Hematopoietic multipotent progenitor cell treated with erythropoietin and hydrocortisone succinate and interleukin-3 and kit ligand, for 8 days (in vitro differentiated cells): ENCODE measurements around the gene HDAC9.

ENCODE experiments used
- DNase-seq: peaks from one replicate; pipeline ENCODE4 v3.0.0-alpha.2; 2015

HDAC9 gene

GRCh38 chr7:18494821-18495408 lies 634 bp upstream of the HDAC9 start:
- no peak for DNase-seq

- DNase-seq: no peak
Observed at GRCh38 chr7:18496341-18496700, 772 bp downstream of the HDAC9 start.

GRCh38 chr7:18497082-18497481 lies 1.5 kb downstream of the HDAC9 start:
- DNase-seq: no peak

GRCh38 chr7:18497800-18498199 lies 2.3 kb downstream of the HDAC9 start:
- no peak for DNase-seq

- DNase-seq: no peak
Observed at GRCh38 chr7:18498341-18498740, 2.8 kb downstream of the HDAC9 start.

GRCh38 chr7:18499407-18500177 lies 4.0 kb downstream of the HDAC9 start:
- DNase-seq: no peak

GRCh38 chr7:18503126-18503866 lies 7.7 kb downstream of the HDAC9 start:
- no peak for DNase-seq

GRCh38 chr7:18504965-18505364 lies 9.4 kb downstream of the HDAC9 start:
- no peak for DNase-seq

- peak; percentile 4 for DNase-seq
Observed at GRCh38 chr7:18505870-18506460, 10.4 kb downstream of the HDAC9 start.

- DNase-seq: peak; percentile 6
Observed at GRCh38 chr7:18508443-18509427, 13.2 kb downstream of the HDAC9 start.

GRCh38 chr7:18509481-18509880 lies 13.9 kb downstream of the HDAC9 start:
- DNase-seq: no peak

GRCh38 chr7:18511351-18512140 lies 16.0 kb downstream of the HDAC9 start:
- DNase-seq: no peak

GRCh38 chr7:18513343-18513742 lies 17.8 kb downstream of the HDAC9 start:
- no peak for DNase-seq

- DNase-seq: no peak
Observed at GRCh38 chr7:18515067-18515466, 19.5 kb downstream of the HDAC9 start.

GRCh38 chr7:18517646-18518045 lies 22.1 kb downstream of the HDAC9 start:
- DNase-seq: no peak

GRCh38 chr7:18518555-18518954 lies 23.0 kb downstream of the HDAC9 start:
- no peak for DNase-seq

GRCh38 chr7:18520450-18521235 lies 25.1 kb downstream of the HDAC9 start:
- DNase-seq: no peak

GRCh38 chr7:18521236-18521589 lies 25.7 kb downstream of the HDAC9 start:
- no peak for DNase-seq

GRCh38 chr7:18521945-18522566 lies 26.5 kb downstream of the HDAC9 start:
- no peak for DNase-seq

- no peak for DNase-seq
Observed at GRCh38 chr7:18524248-18524647, 28.7 kb downstream of the HDAC9 start.
